ENCODE data around the gene MORC1.
"Not testable (repeated sequence)": the region's sequence is repeated elsewhere in the genome, so short reads cannot be mapped to it uniquely, and the experiment has no call there.

MORC1 gene, protein sequence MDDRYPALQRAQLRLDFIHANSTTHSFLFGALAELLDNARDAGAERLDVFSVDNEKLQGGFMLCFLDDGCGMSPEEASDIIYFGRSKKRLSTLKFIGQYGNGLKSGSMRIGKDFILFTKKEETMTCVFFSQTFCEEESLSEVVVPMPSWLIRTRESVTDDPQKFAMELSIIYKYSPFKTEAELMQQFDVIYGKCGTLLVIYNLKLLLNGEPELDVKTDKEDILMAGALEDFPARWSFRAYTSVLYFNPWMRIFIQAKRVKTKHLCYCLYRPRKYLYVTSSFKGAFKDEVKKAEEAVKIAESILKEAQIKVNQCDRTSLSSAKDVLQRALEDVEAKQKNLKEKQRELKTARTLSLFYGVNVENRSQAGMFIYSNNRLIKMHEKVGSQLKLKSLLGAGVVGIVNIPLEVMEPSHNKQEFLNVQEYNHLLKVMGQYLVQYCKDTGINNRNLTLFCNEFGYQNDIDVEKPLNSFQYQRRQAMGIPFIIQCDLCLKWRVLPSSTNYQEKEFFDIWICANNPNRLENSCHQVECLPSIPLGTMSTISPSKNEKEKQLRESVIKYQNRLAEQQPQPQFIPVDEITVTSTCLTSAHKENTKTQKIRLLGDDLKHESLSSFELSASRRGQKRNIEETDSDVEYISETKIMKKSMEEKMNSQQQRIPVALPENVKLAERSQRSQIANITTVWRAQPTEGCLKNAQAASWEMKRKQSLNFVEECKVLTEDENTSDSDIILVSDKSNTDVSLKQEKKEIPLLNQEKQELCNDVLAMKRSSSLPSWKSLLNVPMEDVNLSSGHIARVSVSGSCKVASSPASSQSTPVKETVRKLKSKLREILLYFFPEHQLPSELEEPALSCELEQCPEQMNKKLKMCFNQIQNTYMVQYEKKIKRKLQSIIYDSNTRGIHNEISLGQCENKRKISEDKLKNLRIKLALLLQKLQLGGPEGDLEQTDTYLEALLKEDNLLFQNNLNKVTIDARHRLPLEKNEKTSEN

DNA sequence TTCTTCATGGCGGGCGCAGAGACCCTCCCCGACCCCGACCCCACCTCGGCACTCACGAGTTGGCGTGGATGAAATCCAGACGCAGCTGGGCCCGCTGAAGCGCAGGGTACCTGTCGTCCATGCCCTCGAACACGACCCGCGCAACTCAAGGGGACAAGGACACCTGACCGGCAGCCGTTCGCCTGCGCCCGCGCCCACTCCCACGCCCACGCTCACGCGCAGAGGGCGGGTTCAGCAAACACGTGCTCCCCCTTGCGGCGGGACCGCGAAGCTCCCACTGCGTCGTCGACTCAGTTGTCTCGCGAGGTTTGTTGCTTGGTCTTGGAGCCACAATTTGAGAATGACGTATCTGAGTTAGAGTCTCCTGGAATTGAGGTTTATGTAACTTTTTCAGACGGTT is at the start of gene MORC1:
Gene MORC1 (minus strand): TSS at position 196 of the 400 bp plus-strand sequence. CDS start 75 bp downstream, at position 121.
- DNase-seq (ENCODE audit: low read depth): no peak
- H3K4me3 ChIP-seq (ENCODE audit: low read depth, low read length): no peak within 1 kb of the TSS

DNA sequence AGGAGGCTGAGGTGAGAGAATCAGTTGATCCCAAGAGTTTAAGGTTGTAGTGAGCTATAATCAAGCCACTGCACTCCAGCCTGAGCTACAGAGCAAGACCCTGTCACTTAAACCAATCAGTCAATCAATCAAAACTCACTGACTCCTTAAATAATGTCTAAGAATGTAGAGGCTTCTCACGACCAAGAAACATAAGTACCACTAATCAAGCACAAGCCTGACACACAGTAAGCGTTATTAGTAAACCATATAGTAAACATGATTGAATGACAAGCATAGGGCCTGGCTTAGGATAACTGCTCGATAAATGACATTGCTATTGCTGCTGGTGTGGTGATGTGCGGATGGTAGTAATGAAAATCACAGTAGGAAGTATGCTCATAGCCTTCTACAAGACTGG is 48.0 kb upstream of the MORC1 start:
- no peak for DNase-seq (ENCODE audit: low read depth)
- no peak overlapping the region for H3K4me3 ChIP-seq (ENCODE audit: low read depth, low read length)

DNA sequence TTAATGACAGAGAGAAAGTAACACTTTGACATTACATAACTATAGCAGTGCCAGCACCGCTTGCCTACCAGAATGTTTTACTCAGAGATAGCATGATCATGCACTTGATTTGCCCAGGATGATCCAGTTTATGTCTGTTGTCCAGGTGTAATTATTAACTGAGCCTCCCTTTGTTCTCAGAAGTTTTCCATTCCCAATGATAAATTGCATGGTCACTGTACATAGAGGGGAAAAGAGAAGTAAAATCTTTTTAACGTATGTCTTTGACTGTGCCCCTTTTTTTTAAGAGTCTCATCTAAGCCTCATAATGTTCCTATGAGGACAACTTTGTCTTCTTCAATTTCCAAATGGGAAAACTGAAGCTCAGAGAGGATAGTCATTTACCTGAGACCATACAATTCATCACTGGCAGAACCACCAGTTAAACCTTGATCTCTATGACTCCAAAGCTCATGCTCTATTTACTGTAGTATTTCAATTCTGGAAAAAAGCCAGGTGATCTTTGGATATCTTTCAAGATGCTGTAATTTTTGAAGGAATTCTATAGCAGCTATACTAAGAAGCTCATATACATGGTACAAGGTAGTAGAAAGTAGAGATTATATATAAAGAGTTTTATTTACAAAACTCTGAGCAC is 43.7 kb upstream of the MORC1 start:
- H3K4me3 ChIP-seq (ENCODE audit: low read depth, low read length): no peak overlapping the region
- DNase-seq (ENCODE audit: low read depth): no peak

DNA sequence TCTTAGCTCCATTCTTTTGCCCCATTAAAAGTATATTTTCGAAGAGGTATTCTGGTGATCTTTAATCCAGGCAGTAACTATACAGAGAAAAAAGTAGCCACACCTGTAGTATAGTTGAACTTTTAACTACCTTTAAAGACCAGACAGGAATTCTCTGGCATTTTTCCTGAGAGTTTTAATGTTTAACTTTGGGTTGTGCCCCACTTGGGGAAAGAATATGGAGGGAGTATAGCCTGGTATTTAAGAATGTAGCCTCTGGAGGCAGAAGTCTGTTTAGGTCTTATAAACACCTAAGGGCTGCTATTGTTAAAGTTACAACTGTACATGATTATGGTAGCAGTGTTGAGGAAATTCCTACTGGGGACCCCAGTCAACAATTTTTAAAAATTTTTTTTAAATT is 37.9 kb upstream of the MORC1 start:
- DNase-seq (ENCODE audit: low read depth): no peak
- no peak overlapping the region for H3K4me3 ChIP-seq (ENCODE audit: low read depth, low read length)

DNA sequence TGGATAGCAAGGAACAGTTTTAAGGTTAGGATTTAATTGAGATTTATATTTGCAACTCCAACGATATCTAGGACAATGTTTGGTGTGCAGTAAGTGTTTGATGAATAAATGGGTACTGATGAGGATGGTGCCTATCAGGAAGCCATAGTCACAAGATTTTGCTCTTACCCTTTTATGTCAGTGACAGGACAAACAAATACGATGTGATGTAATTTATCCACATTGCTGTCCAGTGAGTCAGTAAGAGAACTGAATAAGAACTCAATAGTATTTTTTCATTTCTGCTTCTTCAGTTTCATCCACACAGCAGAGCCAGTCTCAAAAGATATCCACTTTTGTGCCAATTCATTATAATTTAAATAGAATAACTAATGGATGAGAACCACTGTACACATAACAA is 37.0 kb upstream of the MORC1 start:
- H3K4me3 ChIP-seq (ENCODE audit: low read depth, low read length): no peak overlapping the region
- DNase-seq (ENCODE audit: low read depth): no peak

DNA sequence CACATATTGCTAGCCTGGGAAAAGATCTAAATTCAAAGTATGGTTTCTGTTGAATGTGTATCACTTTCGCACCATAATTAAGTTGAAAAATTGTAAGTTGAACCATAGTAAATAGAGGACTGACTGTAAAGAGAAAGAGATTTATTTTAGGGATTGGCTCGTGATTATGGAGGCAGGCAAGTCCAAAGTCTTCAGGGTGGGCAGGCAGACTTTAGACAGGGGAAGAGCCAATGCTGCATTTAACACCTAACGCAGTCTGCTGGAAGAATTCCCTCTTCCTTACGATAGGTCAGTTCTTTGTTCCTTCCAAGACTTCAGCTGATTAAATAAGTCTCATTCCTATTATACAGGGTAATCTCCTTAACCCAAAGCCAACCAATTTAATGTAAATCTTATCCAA is 34.4 kb upstream of the MORC1 start:
- no peak for DNase-seq (ENCODE audit: low read depth)
- no peak overlapping the region for H3K4me3 ChIP-seq (ENCODE audit: low read depth, low read length)

DNA sequence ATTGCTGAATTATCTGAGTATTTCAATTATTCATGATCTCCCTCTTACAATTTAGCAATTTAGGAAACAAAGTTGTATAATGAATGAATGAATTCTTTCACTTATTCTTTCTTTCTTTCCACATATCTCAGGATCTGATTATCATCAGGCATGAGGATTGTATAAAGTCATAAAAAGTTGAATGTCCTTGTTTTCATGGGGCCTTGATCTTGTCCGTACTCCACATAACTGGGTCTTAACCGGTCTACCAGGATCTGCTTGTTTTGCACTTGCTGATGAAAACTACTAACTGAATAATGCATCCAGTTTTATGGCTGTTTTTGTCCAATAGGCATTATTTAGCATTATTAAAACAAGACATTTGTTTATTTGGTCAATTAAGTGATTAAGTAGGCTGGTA is 31.1 kb upstream of the MORC1 start:
- no peak overlapping the region for H3K4me3 ChIP-seq (ENCODE audit: low read depth, low read length)
- DNase-seq (ENCODE audit: low read depth): no peak

DNA sequence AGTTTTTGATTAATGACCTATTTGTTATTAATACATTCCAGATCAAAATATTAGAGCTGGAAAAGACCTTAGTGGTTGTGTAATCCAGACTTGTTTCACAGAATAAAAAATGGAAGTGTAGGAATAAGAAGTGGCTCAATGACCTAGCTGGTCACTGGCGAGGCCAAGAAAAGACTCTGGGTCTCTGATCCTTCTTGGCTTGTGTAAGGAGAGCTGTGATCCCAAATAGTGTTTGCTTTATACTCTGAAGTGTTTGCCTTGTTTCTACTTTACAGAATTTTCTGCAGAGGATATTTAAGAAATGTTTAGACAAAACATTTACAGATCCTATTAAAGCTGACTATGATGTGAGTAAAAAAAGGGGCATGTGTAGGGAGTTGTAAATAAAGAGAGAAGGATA is 25.7 kb upstream of the MORC1 start:
- DNase-seq (ENCODE audit: low read depth): no peak
- H3K4me3 ChIP-seq (ENCODE audit: low read depth, low read length): no peak overlapping the region

DNA sequence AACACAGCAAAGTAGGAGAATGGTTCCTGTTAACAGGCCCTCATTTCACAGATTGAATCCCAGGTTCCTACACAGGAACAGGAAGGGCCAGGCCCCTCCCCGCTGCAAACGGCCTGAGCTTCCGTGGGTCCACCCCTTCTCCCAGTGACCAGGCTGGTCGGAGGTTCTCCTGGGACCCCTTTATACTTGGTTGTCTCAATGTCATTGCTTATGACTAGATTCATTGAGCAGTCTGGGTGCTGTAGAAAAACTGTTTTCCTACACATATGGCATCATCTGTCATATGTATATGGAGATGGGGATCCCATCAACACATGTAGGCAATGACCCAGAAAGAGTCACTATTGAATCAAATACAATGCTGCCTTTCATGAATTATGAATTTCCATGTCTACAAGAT is 22.4 kb upstream of the MORC1 start:
- no peak overlapping the region for H3K4me3 ChIP-seq (ENCODE audit: low read depth, low read length)
- DNase-seq (ENCODE audit: low read depth): no peak

DNA sequence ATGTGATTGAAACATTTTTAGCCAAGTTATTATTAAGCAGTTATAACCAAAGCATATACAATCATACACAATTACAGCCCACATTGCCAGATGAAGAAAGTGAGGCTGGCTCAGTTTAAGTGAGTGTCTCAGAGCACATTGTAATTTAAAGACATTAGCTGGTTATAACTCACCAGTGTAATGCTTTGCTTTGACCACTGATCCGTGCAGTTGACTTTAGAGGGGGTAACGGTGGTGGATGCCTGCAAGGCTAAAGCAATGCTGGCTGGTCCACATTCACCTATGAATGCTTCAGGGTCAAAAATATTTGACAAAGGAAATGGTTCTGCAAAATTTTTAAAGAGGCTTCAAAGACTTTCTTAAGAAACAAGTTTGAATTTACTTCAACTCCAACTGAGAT is 19.8 kb upstream of the MORC1 start:
- no peak overlapping the region for H3K4me3 ChIP-seq (ENCODE audit: low read depth, low read length)
- no peak for DNase-seq (ENCODE audit: low read depth)

DNA sequence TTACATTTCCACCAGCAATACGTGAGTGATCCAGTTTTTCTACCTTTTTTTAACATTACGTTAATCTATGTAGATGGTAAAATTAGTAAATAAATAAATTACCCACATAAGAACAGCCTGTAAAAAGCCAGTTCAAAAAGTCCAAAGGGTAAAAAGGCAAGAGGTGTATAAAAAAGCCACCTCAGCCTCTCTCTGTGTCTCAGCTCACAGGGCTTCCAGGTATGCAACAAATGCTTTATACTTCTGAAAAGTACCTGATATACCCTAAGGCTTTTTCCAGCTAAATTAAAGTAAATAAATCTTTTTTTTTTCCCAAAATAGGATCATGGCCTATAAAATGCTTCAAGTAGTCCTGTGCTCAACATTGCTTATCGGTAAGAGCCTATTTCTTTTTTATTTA is 18.6 kb upstream of the MORC1 start, which contains the start of gene C3orf85:
Gene C3orf85 (plus strand): TSS at position 197 of the 400 bp plus-strand sequence. CDS start 129 bp downstream, at position 326.
- DNase-seq (ENCODE audit: low read depth): no peak
- no peak within 1 kb of the TSS for H3K4me3 ChIP-seq (ENCODE audit: low read depth, low read length)

DNA sequence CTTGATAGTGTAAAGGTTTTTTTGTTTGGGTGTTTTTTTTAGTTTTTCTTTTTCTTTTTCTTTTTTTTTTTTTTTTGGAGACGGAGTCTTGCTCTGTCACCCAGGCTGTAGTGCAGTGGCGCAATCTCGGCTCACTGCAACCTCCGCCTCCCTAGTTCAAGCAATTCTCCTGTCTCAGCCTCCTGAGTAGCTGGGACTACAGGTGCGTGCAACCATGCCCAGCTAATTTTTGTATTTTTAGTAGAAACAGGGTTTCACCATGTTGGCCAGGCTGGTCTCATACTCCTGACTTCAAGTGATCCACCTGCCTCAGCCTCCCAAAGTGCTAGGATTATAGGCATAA is 15.5 kb upstream of the MORC1 start:
- DNase-seq (ENCODE audit: low read depth); H3K4me3 ChIP-seq (ENCODE audit: low read depth, low read length): not testable (repeated sequence)

DNA sequence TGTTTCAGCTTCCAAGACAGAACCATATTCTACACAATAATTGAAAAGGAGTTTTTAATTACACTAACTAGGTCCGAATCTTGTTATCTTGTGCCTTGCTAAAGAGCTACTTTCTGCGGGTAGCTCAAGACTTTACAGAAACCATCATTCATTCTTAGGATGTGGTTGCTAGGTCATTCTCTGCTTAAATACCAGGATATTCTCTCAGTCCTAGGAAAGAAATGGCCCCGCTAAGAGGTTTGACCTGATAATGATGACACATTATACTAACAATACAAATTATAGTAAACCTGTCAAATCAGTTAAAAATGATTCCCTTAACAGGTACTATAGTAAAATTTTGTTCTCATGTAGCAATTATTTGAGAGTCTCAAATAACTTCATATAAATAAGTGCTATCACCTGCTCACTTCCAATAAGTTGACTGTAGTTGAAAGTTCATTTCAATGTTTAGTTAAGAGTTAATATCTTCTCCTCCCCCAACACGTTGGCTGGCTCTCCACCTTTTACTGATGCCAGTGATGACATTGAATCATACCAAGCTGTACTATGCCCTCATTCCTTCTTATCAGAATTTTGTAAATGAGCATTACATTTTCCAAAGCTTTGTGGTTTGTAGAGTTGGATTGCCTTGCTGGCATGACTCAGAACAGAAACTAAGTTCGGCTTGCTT is 15.0 kb upstream of the MORC1 start:
- DNase-seq (ENCODE audit: low read depth): no peak
- H3K4me3 ChIP-seq (ENCODE audit: low read depth, low read length): no peak overlapping the region

DNA sequence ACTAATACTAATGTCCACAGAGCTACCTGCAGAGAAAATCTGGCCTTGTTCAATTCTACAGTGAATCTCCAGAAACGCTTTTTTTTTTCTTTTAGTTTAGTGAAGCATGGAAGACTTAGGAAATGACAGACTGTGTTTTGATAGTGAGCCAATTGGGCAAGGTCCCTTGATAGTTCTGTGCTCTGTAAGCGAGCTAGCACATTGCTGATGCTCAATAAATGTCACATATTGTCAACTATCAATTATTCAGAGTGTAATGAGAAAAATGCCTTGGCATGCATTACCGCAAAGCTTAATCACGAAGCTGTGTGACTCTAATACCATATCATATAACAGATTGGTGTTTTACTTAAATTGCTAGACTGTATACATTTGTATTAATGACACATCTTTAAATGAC is 13.3 kb upstream of the MORC1 start:
- no peak overlapping the region for H3K4me3 ChIP-seq (ENCODE audit: low read depth, low read length)
- no peak for DNase-seq (ENCODE audit: low read depth)

DNA sequence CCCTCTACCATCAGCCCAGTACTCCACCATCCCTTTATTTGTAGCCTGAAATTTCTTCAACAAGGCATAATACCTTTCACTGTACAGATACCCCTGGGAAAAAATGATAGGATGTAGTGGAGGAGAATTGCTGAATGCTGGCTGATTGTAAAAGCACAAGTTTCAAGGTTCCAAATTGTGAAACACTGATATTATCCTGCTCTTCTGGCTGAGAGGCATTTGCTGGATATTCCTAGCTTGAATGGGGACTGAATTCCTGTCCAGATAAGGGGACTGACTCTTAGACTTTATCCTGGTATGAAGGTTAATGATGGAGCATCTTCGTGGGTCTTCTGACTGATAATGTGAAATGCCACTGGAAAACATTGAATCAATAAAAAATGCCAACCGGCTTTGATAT is 9.6 kb upstream of the MORC1 start:
- no peak overlapping the region for H3K4me3 ChIP-seq (ENCODE audit: low read depth, low read length)
- no peak for DNase-seq (ENCODE audit: low read depth)

DNA sequence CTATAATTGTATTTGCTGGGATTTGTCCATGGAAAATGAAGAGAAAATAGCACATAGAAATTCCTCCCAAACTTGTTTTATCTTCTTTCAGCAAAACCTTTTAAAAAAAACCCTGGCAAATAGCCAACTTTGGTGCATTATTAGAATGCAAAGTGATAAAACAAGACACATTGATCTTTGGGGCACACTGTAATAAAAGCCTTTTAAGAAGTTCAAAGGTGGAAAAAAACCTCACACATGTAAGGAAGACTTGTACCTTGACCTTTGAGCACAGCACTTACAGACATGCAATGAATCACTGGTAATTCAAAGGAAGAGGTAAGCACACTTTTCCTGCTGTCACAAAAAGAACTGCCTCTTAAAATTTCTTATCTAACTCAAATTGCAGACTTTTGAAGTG is 8.0 kb upstream of the MORC1 start:
- no peak overlapping the region for H3K4me3 ChIP-seq (ENCODE audit: low read depth, low read length)
- DNase-seq (ENCODE audit: low read depth): no peak

DNA sequence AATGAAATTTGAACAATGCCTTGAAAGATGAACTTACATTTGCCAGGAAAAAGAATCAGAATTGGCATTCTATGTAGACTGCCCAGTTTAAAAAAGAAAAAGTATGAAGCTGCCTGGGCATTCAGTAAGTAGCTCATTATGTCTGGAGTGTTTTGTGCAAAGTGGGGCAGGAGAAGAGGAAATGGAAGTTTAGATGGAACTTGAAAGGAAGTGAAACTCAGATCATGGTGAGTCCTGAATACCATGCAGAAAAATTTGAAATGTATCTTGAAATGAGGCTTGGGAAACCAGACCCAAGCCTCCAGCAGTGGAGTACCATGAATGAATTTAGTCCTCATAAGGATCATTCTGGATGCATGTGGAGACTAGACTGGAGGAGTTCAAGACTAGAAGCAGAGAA is 4.8 kb upstream of the MORC1 start:
- no peak for DNase-seq (ENCODE audit: low read depth)
- no peak overlapping the region for H3K4me3 ChIP-seq (ENCODE audit: low read depth, low read length)

DNA sequence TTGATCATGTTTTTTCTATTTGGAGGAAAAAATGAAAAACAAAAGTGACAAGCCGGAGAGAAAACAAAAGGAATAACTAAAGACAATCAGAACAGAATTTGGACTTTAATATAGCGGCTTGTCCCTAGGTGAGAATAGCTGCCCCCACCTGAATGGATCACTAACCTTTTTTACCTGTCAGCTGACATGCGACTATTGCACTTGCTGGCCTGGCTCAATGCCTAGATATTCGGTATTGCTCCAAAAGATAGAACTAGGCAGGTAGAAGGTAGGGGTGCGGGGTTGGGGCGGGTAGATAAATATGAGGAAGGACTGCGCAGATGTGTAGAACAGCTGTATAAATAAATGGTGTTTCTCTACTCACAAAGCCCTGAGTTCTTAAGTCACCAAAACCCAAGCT is 650 bp upstream of the MORC1 start:
- no peak overlapping the region for H3K4me3 ChIP-seq (ENCODE audit: low read depth, low read length)
- DNase-seq (ENCODE audit: low read depth): no peak

DNA sequence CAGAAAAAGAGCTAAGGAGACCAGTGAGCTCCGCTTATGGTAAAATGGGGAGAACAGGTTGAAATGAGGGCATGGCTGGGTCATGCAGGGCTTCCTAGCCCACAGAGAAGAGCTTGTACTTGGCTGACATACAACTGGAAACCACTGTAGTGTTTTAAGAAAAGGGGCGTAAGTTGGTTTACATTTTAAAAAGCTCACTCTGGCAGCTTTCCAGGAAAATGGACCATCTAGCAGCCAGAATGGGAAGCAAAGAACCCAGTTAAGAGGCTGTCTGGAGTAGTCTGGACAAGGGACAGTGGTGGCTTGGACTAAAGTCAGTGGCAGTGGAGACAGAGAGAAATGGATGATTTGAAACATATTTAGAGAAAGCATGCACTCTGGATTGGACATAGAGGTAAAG is 1.9 kb downstream of the MORC1 start:
- no peak overlapping the region for H3K4me3 ChIP-seq (ENCODE audit: low read depth, low read length)
- DNase-seq (ENCODE audit: low read depth): no peak

DNA sequence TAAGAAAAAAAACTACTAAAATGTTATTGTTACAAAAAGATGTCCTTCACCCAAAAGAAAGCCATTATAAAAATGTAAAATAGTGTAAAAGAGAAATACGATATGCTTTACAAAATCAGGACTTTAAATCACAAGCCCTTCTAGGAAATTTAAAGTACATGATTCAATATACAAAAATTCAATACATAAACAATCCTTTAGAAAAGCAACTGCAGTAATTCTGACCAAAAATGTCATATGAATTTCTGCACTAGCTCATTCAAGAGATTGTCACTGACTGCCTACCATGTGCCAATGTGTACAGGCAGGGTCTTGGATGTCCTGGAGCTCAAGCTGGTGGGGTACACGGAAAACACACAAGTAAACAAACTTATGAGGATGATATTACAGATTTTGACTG is 2.5 kb downstream of the MORC1 start:
- DNase-seq (ENCODE audit: low read depth): no peak
- no peak overlapping the region for H3K4me3 ChIP-seq (ENCODE audit: low read depth, low read length)

Measured in skeletal muscle cell (primary cell).